HG02763 (cell line): ENCODE measurements around the gene SYNDIG1.

Source experiments
- ATAC-seq: cut with Tn5 transposase; IDR thresholded peaks from one replicate; pipeline ENCODE4 v1.9.1; 2021; ENCODE audit warnings: mild to moderate bottlenecking, moderate library complexity; ENCODE audit not compliant: unreplicated experiment

The SYNDIG1 gene

GRCh38 chr20:24469116-24469893, at the start of gene SYNDIG1:
Gene SYNDIG1, plus strand, starts transcription at chr20:24469629. Its CDS starts 73,469 bp downstream, at chr20:24543098.
- ATAC-seq: no peak

DNA sequence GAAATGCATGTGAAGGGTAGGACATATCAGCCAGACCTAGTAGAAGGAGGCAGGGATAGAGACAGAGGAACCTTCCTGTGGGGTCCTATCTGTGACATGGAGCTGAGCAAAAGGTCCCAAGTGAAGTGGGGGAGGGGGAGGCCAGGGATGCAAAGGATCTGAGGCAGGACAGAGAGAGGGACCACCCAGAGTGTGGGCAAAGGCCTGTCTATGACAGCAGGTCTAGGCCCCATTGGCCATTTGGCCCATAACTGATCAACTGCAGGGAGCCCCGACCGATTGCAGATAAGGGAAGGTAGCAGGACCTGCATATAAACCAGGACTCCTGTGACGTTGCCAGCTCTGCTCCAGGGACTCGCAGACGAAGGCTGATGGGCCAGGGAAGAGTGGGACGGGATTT, 49.6 kb upstream of the SYNDIG1 start:
- no peak for ATAC-seq

DNA sequence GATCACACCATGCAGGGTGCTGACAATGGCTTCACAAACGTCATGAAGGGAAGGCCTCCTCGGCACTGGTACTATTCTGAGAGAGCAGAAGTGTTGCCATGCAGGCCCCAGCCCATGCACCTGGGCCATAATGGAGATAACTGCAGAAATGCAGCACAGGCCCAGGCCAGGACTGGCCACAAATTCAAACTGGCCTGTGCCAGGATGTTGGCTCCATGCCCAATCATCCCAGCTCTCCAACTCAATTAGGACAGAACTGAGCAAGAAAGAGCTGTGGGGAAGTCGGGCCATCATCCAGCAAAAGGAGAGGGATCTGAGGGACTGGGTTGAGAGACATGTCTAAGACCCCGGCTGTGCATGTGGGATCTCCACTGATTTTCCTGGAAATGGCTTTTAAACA, 48.9 kb upstream of the SYNDIG1 start:
- ATAC-seq: no peak

- ATAC-seq: no peak
Measured at GRCh38 chr20:24421071-24421470, 48.4 kb upstream of the SYNDIG1 start.

- no peak for ATAC-seq
Measured at GRCh38 chr20:24422091-24422760, 47.2 kb upstream of the SYNDIG1 start.

DNA sequence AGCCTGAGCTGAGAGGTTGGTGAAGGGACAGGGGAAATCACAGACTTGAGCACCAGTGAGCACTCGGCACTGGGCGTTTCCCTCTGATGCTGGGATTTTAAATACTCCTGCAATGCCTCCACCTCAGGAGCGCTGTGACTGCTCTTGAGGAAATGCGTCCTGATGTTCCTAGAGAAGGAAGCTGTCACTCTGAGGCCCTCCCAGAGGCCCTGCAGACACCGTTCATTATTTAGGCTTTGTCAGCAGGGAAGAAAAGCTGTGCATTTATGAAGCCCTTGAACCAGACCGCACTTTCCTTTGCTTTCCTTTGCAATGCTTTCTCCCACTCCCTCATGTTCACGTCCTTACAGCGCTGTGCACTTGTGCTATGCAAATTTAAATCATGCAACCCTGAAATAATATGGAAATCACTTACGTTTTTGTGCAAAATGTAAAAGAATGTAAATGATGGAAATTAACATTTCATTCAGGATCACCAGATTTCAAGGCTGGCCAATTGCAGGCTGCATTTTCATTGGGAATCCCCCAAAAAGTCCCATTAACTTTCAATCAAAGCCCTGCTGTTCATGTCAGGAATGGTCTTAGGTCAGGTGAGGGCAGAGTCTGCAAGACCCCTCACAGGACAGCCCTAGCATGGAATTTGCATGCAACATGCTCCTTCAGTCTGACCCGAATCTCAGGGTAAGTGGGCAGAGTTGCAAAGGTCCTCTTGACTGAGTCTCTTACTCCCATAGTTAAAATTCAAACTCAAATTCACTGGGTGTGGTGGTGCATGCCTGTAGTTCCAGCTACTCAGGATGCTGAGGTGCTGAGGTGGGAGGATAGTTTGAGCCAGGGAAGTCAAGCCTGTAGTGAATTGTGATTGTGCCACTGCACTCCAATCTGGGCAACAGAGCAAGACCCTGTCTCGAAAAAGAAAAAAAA, 45.8 kb upstream of the SYNDIG1 start:
- ATAC-seq: no peak

- ATAC-seq: no peak
Measured at GRCh38 chr20:24425523-24426135, 43.8 kb upstream of the SYNDIG1 start.

GRCh38 chr20:24431279-24432045, 38.0 kb upstream of the SYNDIG1 start:
- no peak for ATAC-seq

DNA sequence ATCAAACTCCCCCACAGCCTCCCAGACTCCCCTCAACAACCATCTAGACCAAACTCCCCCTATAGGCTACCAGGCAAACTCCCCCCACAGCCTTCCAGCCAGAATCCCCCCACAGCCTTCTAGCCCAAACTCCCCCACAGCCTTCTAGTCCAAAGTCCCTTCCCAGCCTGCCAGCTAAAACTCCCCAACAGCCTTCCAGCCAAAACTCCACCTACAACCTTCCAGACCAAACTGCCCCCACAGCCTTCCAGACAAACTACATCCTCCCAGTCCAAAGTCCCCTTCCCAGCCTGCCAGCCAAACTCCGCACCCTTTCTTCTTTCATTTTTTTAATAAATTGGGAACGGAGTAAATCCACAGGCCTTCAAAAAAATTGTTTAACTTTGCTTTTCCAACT, 37.4 kb upstream of the SYNDIG1 start:
- ATAC-seq: no peak

DNA sequence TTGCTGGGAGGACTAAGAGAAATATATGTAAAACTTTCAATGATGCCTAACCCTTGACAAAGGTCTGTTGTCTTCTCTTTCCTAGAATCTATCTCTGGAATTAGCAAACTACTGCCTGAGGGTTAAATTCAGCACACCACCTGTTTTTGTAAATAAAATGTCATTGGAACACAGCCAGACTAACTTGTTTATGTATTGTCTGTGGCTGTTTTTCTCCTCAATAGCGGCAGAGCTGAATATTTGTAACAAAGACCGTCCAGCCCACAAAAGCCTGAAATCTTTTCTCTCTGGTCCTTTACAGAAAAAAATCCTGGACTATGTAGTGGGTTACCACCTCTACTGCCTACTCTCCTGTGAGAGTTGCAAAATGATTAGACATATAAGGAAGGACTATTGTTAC, 33.3 kb upstream of the SYNDIG1 start:
- ATAC-seq: no peak

GRCh38 chr20:24437196-24438082, 32.0 kb upstream of the SYNDIG1 start:
- ATAC-seq: no peak

- ATAC-seq: no peak
Measured at GRCh38 chr20:24438331-24438730, 31.1 kb upstream of the SYNDIG1 start.

GRCh38 chr20:24439737-24440387, 29.6 kb upstream of the SYNDIG1 start:
- ATAC-seq: no peak

- no peak for ATAC-seq
Measured at GRCh38 chr20:24441661-24442060, 27.8 kb upstream of the SYNDIG1 start.

DNA sequence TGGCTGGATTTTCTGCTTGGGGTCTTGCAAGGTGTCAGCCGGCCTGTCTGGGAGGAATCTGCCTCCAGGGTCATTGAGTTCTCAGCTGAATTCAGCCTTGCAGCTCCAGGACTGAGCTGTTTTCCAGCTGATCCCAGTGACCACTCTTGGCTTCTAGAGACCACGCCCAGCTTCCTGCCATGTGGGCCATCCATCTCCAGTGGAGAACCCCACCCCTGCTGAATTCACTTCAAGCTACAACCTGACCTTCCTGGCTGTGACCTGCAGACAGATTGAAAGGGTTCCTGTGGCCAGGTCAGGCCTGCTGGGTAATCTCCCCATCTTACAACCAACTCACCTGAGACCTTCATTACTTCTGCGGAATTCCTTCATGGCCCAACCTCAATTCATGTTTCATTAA, 26.5 kb upstream of the SYNDIG1 start:
- no peak for ATAC-seq

DNA sequence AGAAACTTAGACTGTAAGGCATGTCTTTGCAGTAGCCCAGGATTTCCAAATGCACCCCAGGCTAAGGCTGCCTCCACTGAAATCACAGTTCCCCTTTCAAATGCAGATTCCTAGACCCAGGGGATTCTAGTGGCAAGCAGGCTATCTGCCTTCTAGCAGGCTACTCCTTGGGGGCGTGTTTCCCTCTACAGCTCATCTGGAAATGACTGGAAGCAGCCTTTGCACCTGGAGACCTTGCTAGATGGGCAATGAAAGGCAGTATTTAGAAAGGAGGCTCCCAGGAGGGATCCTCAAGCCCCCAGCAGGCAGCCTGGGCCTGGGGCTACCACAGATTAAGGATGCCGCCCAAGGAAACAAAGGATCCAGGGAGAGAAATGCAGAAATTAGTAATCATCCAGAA, 26.0 kb upstream of the SYNDIG1 start:
- ATAC-seq: no peak

DNA sequence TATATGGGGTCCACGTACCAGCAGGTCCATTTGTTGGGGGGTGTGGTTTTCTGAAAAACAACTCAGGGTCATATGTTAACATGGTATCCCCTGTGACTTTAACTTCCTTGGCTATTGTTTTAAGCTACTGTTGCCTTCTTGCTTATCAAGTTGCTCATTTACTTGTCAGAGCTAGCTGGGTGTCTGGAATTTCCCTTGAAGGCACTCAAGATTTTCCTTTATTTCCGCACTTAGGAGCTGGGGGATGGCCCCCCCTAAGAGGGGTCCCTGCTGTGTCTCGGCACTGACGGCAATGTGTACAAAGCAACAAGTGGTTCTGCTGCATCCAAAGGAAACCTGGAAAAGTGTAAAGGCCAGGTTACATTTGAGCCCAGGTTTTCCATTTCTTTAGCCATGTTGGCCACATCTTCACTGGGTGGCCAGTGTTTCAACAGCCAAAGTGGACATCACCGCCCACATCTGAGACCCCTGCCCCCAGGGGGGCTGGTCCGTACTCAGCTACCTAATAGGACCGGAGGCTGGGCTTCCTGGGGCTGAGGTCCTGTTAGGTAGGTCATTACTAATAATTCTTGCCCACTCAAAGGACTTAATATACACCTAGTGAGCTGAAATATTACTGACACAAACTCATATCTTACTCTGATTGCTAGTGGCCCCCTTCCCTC, 24.8 kb upstream of the SYNDIG1 start:
- no peak for ATAC-seq

DNA sequence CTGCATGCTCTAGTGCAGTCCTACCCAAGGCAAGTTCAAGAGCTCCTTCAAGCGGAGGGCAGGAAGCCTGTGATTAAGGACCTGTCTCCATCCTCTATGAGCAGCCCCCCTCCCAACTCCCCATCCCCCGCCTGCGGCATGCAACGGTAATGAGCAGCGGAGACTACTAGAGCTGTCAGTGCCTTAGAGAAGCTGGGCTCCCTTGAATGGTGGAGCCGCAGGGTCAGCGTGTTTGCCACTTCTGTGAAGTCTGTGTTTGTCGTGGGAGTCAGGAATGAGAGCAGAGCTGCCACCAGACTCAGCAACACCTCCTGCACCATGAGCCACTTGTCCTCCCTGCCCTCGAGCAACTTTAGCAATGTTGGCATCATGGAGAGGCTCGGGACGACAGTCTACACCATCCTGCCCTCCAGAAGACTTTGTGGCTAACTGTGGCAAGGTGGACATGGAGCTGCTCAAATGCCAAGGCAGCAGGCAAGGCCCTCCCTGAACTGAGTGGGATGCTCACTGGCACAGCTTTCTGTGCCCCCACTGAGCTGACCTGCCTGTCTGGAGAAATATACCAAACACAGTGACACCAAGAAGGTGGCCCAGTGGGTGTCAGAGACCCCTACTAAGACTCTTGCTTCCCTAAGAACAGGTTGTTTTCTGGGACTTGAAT, 23.8 kb upstream of the SYNDIG1 start:
- ATAC-seq: no peak
